GM23248 (cell line): ENCODE results near the gene SPATA32. TPM values are rescaled to one million over a fixed set of nuclear protein-coding genes. Genes with fewer than 3 reads are reported as not detected.

Experiments used
- DNase-seq: peaks from one replicate; pipeline ENCODE4 v3.0.0-alpha.2; 2015
- H2AFZ ChIP-seq: fragments of 200-600 bp; sonication (generic); 2 replicates; pipeline ENCODE4 v1.6.1; 2016; ENCODE audit warnings: antibody characterized with exemption
- H3F3A ChIP-seq: fragments of 200-600 bp; sonication (generic); 2 replicates; pipeline ENCODE4 v1.6.1; 2016; ENCODE audit warnings: mild to moderate bottlenecking, antibody characterized with exemption, mixed run types; ENCODE audit not compliant: insufficient read depth
- H3K27ac ChIP-seq: fragments of 200-600 bp; sonication (generic); 2 replicates; pipeline ENCODE4 v1.5.1; 2016; ENCODE audit warnings: mild to moderate bottlenecking
- H3K27me3 ChIP-seq: fragments of 200-600 bp; sonication (generic); replicated peaks from 2 replicates; pipeline ENCODE4 v1.6.1; 2016; ENCODE audit warnings: mild to moderate bottlenecking; ENCODE audit not compliant: insufficient read depth
- H3K36me3 ChIP-seq: fragments of 200-600 bp; sonication (generic); 2 replicates; pipeline ENCODE4 v1.6.1; 2016; ENCODE audit warnings: low read depth, mild to moderate bottlenecking
- H3K4me1 ChIP-seq: fragments of 200-600 bp; sonication (generic); 2 replicates; pipeline ENCODE4 v1.6.1; 2016; ENCODE audit warnings: mild to moderate bottlenecking; ENCODE audit not compliant: insufficient read depth
- H3K4me2 ChIP-seq: fragments of 200-600 bp; sonication (generic); one replicate; pipeline ENCODE4 v1.6.1; 2016; ENCODE audit warnings: mild to moderate bottlenecking; ENCODE audit not compliant: unreplicated experiment
- H3K4me3 ChIP-seq: fragments of 200-600 bp; sonication (generic); 2 replicates; pipeline ENCODE4 v1.5.1; 2016; ENCODE audit warnings: mild to moderate bottlenecking
- H3K79me2 ChIP-seq: fragments of 200-600 bp; sonication (generic); 2 replicates; pipeline ENCODE4 v1.6.1; 2016; ENCODE audit warnings: mild to moderate bottlenecking; ENCODE audit not compliant: insufficient read depth
- H3K9ac ChIP-seq: fragments of 200-600 bp; sonication (generic); 2 replicates; pipeline ENCODE4 v1.6.1; 2016; ENCODE audit warnings: mild to moderate bottlenecking
- H3K9me2 ChIP-seq: fragments of 200-600 bp; sonication (generic); 2 replicates; pipeline ENCODE4 v1.6.1; 2016; ENCODE audit warnings: mixed run types, mild to moderate bottlenecking, moderate library complexity; ENCODE audit not compliant: insufficient read depth
- H3K9me3 ChIP-seq: fragments of 200-600 bp; sonication (generic); one replicate; pipeline ENCODE4 v1.6.1; 2017; ENCODE audit warnings: low read depth
- H4K20me1 ChIP-seq: fragments of 200-600 bp; sonication (generic); 2 replicates; pipeline ENCODE4 v1.6.0; 2016; ENCODE audit not compliant: insufficient read depth
- EZH2 ChIP-seq: fragments of 200-600 bp; sonication (generic); IDR thresholded peaks from 2 replicates; pipeline ENCODE4 v1.6.1; 2018; ENCODE audit warnings: antibody characterized with exemption, mild to moderate bottlenecking; ENCODE audit not compliant: insufficient read depth, poor library complexity, severe bottlenecking
- EZH2phosphoT487 ChIP-seq: fragments of 200-600 bp; sonication (generic); IDR thresholded peaks from 2 replicates; pipeline ENCODE4 v1.6.1; 2018; ENCODE audit warnings: antibody characterized with exemption, moderate library complexity, mild to moderate bottlenecking, low read depth; ENCODE audit not compliant: insufficient read depth
- WGBS, 2 experiments: methylation state at CpG; one replicate each; pipeline ENCODE4 v1.1.6; 2015 to 2017; ENCODE audit warnings: low lambda C conversion rate in 2 of 2, low coverage in 1 of 2; ENCODE audit errors: missing lambda C conversion rate in 2 of 2; 5-methylcytosine and 5-hydroxymethylcytosine counted together
- in situ Hi-C: fragments of 300-500 bp; cut with MboI; formaldehyde crosslinking; loops from 2 replicates; pipeline ENCODE4 v1.15.0; 2020
- polyA plus RNA-seq: library from polyadenylated mRNA; unstranded; fragments of >200 nt; fragmentation: Nextera tagmentation; extraction: Ambion mirVana; gene quantifications from 2 replicates; pipeline ENCODE4 v1.2.1, GENCODE V29; 2016
- total RNA-seq: library from RNA; depleted of rRNA; stranded (reverse); fragments of >200 nt; shearing (Covaris generic); gene quantifications from 2 replicates; pipeline ENCODE4 v1.2.3, GENCODE V29; 2014

The SPATA32 gene
- total and polyA plus RNA-seq, 2 experiments from 2014 or later: not detected

- Histone ChIP-seq H3K79me2 (no peaks in the 10 kb centered on the region), H3K9me3 (no peaks in the 10 kb centered on the region), H2AFZ (no peak overlapping the region), H4K20me1 (no peaks in the 10 kb centered on the region), H3K4me1 (no peaks in the 10 kb centered on the region), H3K27ac (no peak overlapping the region), H3K9ac (no peak overlapping the region), H3K36me3 (no peaks in the 10 kb centered on the region), H3F3A (0 out of 2 replicates have a peak, but pooled peaks cover 7% of the 10 kb centered on the region), H3K4me2 (no peak overlapping the region), H3K9me2 (no peaks in the 10 kb centered on the region), H3K27me3 (no peaks in the 10 kb centered on the region), H3K4me3 (no peak overlapping the region)
- in situ Hi-C loops: no loop called here
- no peak for DNase-seq
- WGBS, 2 experiments: 78 to 83% methylated on average over 6 to 8 of the region's 8 CpGs
- no peak for TF ChIP-seq EZH2
- TF ChIP-seq EZH2phosphoT487: no peak
Observed at GRCh38 chr17:45246338-45246737, 15.6 kb downstream of the SPATA32 start.

- 95 to 96% methylated on average over 21 of the region's 21 CpGs for WGBS, 2 experiments
- 0 out of 2 replicates have a peak, but pooled peaks cover 7% of the 10 kb centered on the region for H3F3A ChIP-seq
- TF ChIP-seq EZH2phosphoT487: no peak
- no peak for TF ChIP-seq EZH2
- no peak for DNase-seq
- H3K9me3 ChIP-seq: no peaks in the 10 kb centered on the region
- no peaks in the 10 kb centered on the region for H3K9me2 ChIP-seq
- H3K36me3 ChIP-seq: no peaks in the 10 kb centered on the region
- H3K27me3 ChIP-seq: no peaks in the 10 kb centered on the region
- H2AFZ ChIP-seq: no peak overlapping the region
- peaks cover 5% of the 10 kb centered on the region for H3K4me1 ChIP-seq
- in situ Hi-C loops: no loop called here
- no peaks in the 10 kb centered on the region for H4K20me1 ChIP-seq
- H3K9ac ChIP-seq: no peak overlapping the region
- H3K27ac ChIP-seq: no peak overlapping the region
- H3K79me2 ChIP-seq: no peaks in the 10 kb centered on the region
- no peak overlapping the region for H3K4me3 ChIP-seq
- H3K4me2 ChIP-seq: no peak overlapping the region
Observed at GRCh38 chr17:45244725-45245656, 16.9 kb downstream of the SPATA32 start.

GRCh38 chr17:45243750-45244149 lies 18.1 kb downstream of the SPATA32 start:
- H3K36me3 ChIP-seq: no peaks in the 10 kb centered on the region
- H3K9ac ChIP-seq: no peak overlapping the region
- no peaks in the 10 kb centered on the region for H3K27me3 ChIP-seq
- no peaks in the 10 kb centered on the region for H4K20me1 ChIP-seq
- no peaks in the 10 kb centered on the region for H3K79me2 ChIP-seq
- H3K9me2 ChIP-seq: no peaks in the 10 kb centered on the region
- H3K27ac ChIP-seq: no peak overlapping the region
- in situ Hi-C loops: no loop called here
- no peak for DNase-seq
- 91 to 94% methylated on average over 18 of the region's 18 CpGs for WGBS, 2 experiments
- H2AFZ ChIP-seq: no peak overlapping the region
- H3F3A ChIP-seq: 0 out of 2 replicates have a peak, but pooled peaks cover 4% of the 10 kb centered on the region
- no peak for TF ChIP-seq EZH2phosphoT487
- TF ChIP-seq EZH2: no peak
- H3K4me3 ChIP-seq: no peak overlapping the region
- H3K4me2 ChIP-seq: no peak overlapping the region
- H3K9me3 ChIP-seq: no peaks in the 10 kb centered on the region
- H3K4me1 ChIP-seq: peaks cover 9% of the 10 kb centered on the region

- H3K4me3 ChIP-seq: no peak overlapping the region
- no peak overlapping the region for H3K27ac ChIP-seq
- H3K27me3 ChIP-seq: no peaks in the 10 kb centered on the region
- in situ Hi-C loops: no loop called here
- no peak overlapping the region for H2AFZ ChIP-seq
- no peak for TF ChIP-seq EZH2
- no peak for TF ChIP-seq EZH2phosphoT487
- WGBS, 2 experiments: 63 to 68% methylated on average over 8 to 18 of the region's 18 CpGs
- no peaks in the 10 kb centered on the region for H3K79me2 ChIP-seq
- no peak overlapping the region for H3K4me2 ChIP-seq
- no peak overlapping the region for H3K9ac ChIP-seq
- DNase-seq: no peak
- no peaks in the 10 kb centered on the region for H3F3A ChIP-seq
- no peaks in the 10 kb centered on the region for H3K36me3 ChIP-seq
- H3K9me2 ChIP-seq: no peaks in the 10 kb centered on the region
- no peaks in the 10 kb centered on the region for H4K20me1 ChIP-seq
- H3K9me3 ChIP-seq: no peaks in the 10 kb centered on the region
- H3K4me1 ChIP-seq: peaks cover 9% of the 10 kb centered on the region
Observed at GRCh38 chr17:45242029-45242414, 19.9 kb downstream of the SPATA32 start.
